Astrocyte (in vitro differentiated cells and primary cell): ENCODE data around the gene PPP1R9A.

Experiments used
- EZH2 ChIP-seq: IDR thresholded peaks from 2 replicates; pipeline ENCODE4 v1.6.1; 2012; ENCODE audit warnings: mild to moderate bottlenecking, low read length, inconsistent platforms; ENCODE audit not compliant: insufficient read depth
- TF ChIP-seq, protein P1 (sequence below): IDR thresholded peaks from 2 replicates; pipeline ENCODE4 v1.5.1; 2011; ENCODE audit warnings: low read depth, mild to moderate bottlenecking, inconsistent platforms, low read length, moderate library complexity; ENCODE audit not compliant: insufficient read depth

DNA sequence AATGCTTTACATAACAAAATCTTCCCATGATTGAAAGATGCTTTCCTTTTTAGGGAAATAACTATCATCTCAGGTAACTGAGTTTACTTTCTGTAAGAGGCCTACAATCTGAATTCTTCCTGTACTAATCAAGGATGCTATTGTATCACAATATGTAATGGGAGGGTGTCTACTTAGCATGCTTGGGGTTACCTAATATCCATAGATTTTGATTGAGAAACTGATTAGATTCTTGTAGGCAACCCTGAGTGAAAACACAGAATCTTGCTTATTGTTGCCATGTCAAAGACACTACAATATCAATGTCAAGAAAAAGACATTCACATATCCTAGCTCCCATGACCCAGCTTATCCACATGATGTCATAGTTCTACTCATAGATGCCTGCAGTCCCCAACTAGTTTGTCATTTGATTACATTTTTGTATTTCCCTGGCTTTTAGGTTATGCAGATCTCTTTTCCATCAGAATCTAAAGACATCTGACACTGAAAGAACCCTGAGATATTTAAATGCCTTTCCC is 354.6 kb downstream of the PPP1R9A start:
- TF ChIP-seq, protein P1, sequence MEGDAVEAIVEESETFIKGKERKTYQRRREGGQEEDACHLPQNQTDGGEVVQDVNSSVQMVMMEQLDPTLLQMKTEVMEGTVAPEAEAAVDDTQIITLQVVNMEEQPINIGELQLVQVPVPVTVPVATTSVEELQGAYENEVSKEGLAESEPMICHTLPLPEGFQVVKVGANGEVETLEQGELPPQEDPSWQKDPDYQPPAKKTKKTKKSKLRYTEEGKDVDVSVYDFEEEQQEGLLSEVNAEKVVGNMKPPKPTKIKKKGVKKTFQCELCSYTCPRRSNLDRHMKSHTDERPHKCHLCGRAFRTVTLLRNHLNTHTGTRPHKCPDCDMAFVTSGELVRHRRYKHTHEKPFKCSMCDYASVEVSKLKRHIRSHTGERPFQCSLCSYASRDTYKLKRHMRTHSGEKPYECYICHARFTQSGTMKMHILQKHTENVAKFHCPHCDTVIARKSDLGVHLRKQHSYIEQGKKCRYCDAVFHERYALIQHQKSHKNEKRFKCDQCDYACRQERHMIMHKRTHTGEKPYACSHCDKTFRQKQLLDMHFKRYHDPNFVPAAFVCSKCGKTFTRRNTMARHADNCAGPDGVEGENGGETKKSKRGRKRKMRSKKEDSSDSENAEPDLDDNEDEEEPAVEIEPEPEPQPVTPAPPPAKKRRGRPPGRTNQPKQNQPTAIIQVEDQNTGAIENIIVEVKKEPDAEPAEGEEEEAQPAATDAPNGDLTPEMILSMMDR, result no peak
- TF ChIP-seq EZH2, result no peak
